ENCODE measurements around the gene TMEM119.

Gene TMEM119

DNA sequence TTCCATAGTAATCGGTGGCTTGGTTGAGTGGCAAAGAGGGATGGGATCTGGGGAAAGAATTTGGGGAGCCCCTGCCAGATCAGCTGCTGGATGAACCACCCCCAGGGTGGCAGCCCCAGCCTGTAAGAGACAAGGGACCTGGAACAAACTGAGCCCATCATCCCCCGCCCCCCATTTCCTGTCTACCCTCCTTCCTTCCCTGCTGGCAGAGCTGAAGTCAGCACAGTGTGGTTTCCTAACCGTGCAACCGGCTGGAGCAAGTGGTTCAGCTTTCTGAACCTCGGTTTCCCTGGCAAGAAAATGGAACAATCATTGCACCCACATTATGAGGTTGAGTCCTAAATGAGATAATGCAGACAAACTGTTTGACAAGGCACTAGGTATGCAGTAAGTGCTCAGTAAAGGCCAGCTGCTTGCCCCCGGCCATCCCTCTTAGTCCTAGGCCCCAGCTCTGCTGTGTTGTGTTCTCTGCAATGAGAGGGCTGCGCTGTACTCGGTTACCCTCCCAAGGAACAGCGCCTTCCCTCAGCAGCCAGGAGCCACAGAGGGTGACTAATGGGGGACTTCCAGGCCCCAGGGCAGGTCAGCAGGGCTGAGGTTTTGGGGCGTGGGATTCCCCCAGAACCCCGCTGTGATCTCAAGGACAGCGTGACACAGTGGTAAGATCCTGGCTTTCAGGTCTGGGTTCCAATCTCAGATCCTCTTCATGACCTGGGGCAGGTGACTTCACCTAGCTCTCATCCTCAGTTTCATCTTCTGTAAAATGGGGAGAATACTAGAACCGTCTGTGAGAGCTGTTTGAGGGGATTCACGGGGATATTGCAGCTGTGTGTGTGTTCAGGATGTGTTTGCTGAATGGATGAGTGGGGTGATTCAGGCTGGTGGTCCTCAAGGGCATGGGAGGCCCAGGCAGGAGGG, 19.3 kb upstream of the TMEM119 start:
- intact Hi-C loops (cut with micrococcal nuclease), result loop anchor here (10.0 kb wide), 1 partner anchor 478 kb away; the partner anchor contains the start of genes ALKBH2 and UNG
- peaks cover 78% of the 10 kb centered on the region for H3K4me1 Mint-ChIP-seq (ENCODE audit: low read depth)
- H3K27ac Mint-ChIP-seq, result peak overlapping the region; percentile 3
- peaks cover 10% of the 10 kb centered on the region for H3K9me3 Mint-ChIP-seq
- peaks cover 50% of the 10 kb centered on the region for H3K36me3 Mint-ChIP-seq (ENCODE audit: low read depth)
- H3K27me3 Mint-ChIP-seq, result no peaks in the 10 kb centered on the region
- no peak overlapping the region for H3K4me3 Mint-ChIP-seq

DNA sequence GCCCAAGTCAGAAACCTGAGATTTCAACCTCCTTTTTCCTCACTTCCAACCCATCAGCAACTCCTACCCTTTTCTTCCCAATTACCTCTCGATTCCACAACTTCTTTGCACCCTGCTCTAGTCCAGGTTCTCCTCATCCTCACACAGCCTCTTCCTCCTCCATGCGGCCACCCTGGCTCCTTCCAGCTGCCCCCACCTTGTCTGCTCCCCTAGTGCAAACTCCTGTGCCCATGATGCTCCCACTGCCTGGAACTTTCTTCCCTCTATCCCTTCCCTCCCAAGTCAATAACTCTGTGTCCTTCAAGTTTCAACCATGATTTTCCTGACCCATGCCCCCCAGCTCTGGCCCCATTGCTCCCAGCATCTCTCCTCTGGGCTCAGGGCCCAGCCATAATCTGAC, 18.5 kb upstream of the TMEM119 start:
- peaks cover 42% of the 10 kb centered on the region for H3K36me3 Mint-ChIP-seq (ENCODE audit: low read depth)
- H3K4me1 Mint-ChIP-seq (ENCODE audit: low read depth), result peaks cover 70% of the 10 kb centered on the region
- H3K4me3 Mint-ChIP-seq, result no peak overlapping the region
- H3K9me3 Mint-ChIP-seq, result peaks cover 10% of the 10 kb centered on the region
- peak overlapping the region; percentile 3 for H3K27ac Mint-ChIP-seq
- intact Hi-C loops (cut with micrococcal nuclease), result loop anchor here (10.0 kb wide), 1 partner anchor 478 kb away; the partner anchor contains the start of genes ALKBH2 and UNG
- no peaks in the 10 kb centered on the region for H3K27me3 Mint-ChIP-seq

DNA sequence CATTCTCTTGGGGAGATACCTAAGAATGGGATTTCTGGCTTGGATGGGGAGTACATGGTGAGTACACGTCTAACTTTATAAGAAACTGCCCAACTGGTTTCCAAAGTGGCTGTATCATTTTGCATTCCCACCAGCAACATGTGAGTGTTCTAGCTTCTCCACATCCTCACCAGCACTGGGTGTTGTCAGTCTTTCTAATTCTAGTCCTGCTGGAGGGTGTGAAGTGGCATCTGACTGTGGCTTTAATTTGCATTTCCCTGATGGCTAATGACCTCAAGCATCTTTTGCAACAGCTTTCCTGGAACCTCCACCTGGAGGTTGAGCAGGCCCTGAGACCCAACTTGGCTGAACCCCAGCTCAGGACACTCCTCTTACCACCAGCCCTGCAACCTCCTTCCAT, 18.0 kb upstream of the TMEM119 start:
- peaks cover 37% of the 10 kb centered on the region for H3K36me3 Mint-ChIP-seq (ENCODE audit: low read depth)
- intact Hi-C loops (cut with micrococcal nuclease), result loop anchor here (10.0 kb wide), 1 partner anchor 479 kb away; the partner anchor contains the start of genes ALKBH2 and UNG
- no peaks in the 10 kb centered on the region for H3K27me3 Mint-ChIP-seq
- peak overlapping the region; percentile 3 for H3K27ac Mint-ChIP-seq
- peaks cover 65% of the 10 kb centered on the region for H3K4me1 Mint-ChIP-seq (ENCODE audit: low read depth)
- H3K4me3 Mint-ChIP-seq, result no peak overlapping the region
- H3K9me3 Mint-ChIP-seq, result peaks cover 10% of the 10 kb centered on the region

DNA sequence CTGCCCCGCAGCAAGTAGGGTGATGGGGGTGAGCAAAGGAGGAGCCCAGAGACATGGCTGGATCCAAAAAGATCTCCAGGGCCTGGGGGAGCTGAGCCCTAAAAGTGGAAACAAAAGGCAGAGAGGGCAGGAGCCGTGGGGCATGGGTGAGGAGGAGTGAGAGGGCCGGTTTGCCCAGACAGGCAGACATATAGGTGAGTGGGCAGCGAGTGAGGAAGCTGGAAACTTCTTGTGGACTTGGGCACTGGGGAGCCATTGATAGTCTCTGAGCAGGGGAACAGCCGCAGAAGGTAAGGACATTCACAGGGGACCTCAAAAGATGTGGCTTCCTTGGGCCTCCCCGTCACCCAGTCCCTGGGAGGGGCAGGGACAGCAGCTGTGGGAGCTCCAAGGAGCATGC, 16.8 kb upstream of the TMEM119 start:
- Mint-ChIP-seq H3K4me1 (ENCODE audit: low read depth) (peaks cover 59% of the 10 kb centered on the region), H3K36me3 (ENCODE audit: low read depth) (peaks cover 25% of the 10 kb centered on the region), H3K9me3 (peaks cover 10% of the 10 kb centered on the region), H3K4me3 (no peak overlapping the region), H3K27ac (peak overlapping the region; percentile 57), H3K27me3 (peaks cover 9% of the 10 kb centered on the region)
- intact Hi-C loops (cut with micrococcal nuclease), result loop anchor here (10.0 kb wide), 1 partner anchor 480 kb away; the partner anchor contains the start of genes ALKBH2 and UNG

DNA sequence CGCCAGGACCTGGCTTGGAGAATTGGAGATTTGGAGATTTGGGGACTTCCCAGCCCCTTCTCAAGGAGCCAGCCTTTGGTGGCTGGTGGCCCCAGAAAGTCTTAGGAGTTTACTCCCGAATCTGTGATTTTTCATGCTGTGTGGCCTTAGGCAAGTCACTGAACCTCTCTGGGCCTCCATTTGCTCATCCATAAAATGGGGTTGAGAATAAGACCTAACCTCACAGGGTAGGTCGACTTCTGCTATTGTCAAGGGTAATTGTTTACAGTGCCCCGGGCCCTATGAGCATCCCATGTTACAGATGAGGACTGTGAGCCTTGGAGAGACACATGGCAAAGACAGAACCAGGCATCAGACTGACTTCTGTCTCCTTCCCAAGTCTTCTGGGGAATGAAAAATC, 16.2 kb upstream of the TMEM119 start:
- H3K9me3 Mint-ChIP-seq, result peaks cover 10% of the 10 kb centered on the region
- peaks cover 54% of the 10 kb centered on the region for H3K4me1 Mint-ChIP-seq (ENCODE audit: low read depth)
- H3K27me3 Mint-ChIP-seq, result peaks cover 15% of the 10 kb centered on the region
- intact Hi-C loops (cut with micrococcal nuclease), result loop anchor here (10.0 kb wide), 1 partner anchor 481 kb away; the partner anchor contains the start of genes ALKBH2 and UNG
- H3K27ac Mint-ChIP-seq, result peak overlapping the region; percentile 57
- no peak overlapping the region for H3K4me3 Mint-ChIP-seq
- H3K36me3 Mint-ChIP-seq (ENCODE audit: low read depth), result peaks cover 20% of the 10 kb centered on the region

DNA sequence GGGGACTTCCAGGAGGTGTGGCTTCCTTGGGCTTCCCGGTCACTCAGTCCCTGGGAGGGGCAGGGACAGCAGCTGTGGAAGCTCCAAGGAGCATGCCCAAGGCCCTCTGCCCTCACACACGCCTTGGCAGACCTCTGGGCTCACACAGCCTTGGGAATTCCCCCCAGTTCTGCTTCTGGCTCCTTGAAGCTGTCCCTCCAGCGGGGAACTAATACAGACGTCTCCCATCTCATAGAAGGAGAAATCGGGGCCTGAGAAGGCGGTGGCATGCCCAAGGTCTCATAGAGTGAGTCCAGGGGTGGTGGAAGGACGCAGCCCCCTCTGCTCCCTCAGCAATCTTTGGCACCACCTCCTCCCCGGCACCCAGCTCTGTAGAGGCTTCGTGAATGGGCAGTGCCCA, 15.7 kb upstream of the TMEM119 start:
- peaks cover 10% of the 10 kb centered on the region for H3K9me3 Mint-ChIP-seq
- peaks cover 20% of the 10 kb centered on the region for H3K36me3 Mint-ChIP-seq (ENCODE audit: low read depth)
- intact Hi-C loops (cut with micrococcal nuclease), result loop anchor here (10.0 kb wide), 1 partner anchor 481 kb away; the partner anchor contains the start of genes ALKBH2 and UNG
- H3K4me1 Mint-ChIP-seq (ENCODE audit: low read depth), result peaks cover 50% of the 10 kb centered on the region
- peak overlapping the region; percentile 57 for H3K27ac Mint-ChIP-seq
- H3K4me3 Mint-ChIP-seq, result no peak overlapping the region
- H3K27me3 Mint-ChIP-seq, result peaks cover 18% of the 10 kb centered on the region

DNA sequence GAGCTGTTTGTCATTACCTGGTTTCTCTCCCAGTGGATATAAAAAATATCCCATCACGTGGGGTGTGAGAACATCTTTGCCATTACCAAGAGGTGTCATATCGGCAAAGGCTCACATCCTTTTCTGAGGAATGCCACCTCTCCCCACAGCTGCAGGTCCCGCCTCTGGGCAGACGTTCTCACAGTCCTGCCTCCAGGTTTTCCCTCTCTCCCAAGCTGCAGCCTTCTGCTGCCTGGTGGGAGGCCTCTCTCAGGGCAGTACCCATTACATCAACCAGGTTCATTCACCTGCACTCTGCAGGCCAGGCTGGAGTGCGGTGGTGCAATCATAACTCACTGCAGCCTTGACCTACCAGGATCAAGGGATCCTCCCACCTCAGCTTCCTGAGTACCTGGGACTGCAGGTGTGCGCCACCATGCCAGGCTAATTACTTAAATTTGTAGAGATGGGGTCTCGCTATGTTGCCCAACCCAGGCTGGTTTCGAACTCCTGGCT, 15.0 kb upstream of the TMEM119 start:
- no peak overlapping the region for H3K4me3 Mint-ChIP-seq
- intact Hi-C loops (cut with micrococcal nuclease), result loop anchor here (1.0 to 10.0 kb wide), 2 partner anchors 190 to 482 kb away; partner anchors contain the start of genes ALKBH2 and UNG
- H3K9me3 Mint-ChIP-seq, result peaks cover 10% of the 10 kb centered on the region
- H3K36me3 Mint-ChIP-seq (ENCODE audit: low read depth), result peaks cover 20% of the 10 kb centered on the region
- H3K27ac Mint-ChIP-seq, result peak overlapping the region; percentile 57
- H3K27me3 Mint-ChIP-seq, result peaks cover 20% of the 10 kb centered on the region
- H3K4me1 Mint-ChIP-seq (ENCODE audit: low read depth), result peaks cover 43% of the 10 kb centered on the region

DNA sequence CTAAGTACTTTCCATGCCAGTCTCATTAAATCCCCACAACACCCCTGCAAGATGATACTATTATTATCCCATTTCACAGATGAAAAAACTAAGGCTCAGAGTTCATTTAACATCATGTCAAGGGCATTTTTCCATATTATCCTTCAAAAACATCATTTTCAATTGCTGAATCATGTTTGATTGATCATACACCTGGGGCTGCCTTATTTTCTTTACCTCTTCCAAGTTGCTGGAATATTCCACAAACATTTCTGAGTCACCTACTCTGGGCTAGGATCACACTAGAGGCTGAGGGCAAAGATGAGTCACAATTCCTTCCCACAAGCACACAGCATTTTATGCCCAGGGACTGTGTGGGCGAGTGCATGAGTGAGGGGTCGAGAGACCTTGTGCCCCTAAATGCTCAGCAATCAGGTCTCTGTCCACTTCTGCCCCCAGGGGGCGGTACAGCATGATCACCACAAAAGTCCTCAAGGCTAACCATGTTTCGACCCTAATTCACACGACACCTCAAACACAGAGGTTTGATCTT, 14.1 kb upstream of the TMEM119 start:
- peaks cover 23% of the 10 kb centered on the region for H3K27me3 Mint-ChIP-seq
- no peak overlapping the region for H3K27ac Mint-ChIP-seq
- peaks cover 10% of the 10 kb centered on the region for H3K9me3 Mint-ChIP-seq
- peaks cover 34% of the 10 kb centered on the region for H3K4me1 Mint-ChIP-seq (ENCODE audit: low read depth)
- no peak overlapping the region for H3K4me3 Mint-ChIP-seq
- peaks cover 11% of the 10 kb centered on the region for H3K36me3 Mint-ChIP-seq (ENCODE audit: low read depth)
- intact Hi-C loops (cut with micrococcal nuclease), result loop anchor here (1.0 to 10.0 kb wide), 2 partner anchors 191 to 483 kb away; partner anchors contain the start of genes ALKBH2 and UNG

DNA sequence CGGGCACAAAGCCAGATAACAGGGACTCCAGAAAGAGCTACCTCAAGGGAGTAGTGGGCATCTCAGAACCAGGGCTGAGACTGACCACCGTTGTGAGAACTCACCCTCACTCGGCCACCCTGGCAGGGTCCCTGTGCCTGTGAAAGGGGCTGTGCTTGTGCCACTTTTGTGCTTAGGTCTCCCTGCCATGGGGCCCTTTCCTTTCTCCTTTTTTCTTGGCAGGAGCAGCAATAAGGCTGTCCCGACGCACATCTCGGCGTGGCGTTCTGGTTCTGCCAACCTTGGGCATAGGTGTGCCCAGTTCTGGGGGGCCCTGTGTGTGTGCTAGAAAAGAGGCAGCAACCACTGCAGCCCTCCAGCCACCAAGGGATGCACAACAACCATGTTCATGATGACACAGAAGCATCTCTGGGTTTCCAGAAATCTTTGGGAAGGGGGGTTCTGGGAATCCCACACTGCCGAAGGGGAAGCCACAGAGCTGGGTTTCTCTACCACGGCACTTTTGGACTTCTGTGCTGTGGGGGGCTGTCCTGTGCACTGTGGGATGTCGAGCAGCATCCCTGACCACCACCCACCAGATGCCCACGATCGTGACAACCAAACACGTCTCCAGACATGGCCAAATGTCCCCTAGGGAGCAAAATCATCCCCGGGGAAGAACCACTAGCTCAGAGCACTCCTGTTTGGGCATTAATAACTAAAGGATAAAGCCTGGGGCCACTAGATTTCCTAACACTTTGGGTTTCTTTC, 13.1 kb upstream of the TMEM119 start:
- intact Hi-C loops (cut with micrococcal nuclease), result loop anchor here (10.0 kb wide), 1 partner anchor 484 kb away; the partner anchor contains the start of genes ALKBH2 and UNG
- Mint-ChIP-seq H3K27me3 (peaks cover 23% of the 10 kb centered on the region), H3K27ac (no peak overlapping the region), H3K9me3 (peaks cover 3% of the 10 kb centered on the region), H3K36me3 (ENCODE audit: low read depth) (peaks cover 2% of the 10 kb centered on the region), H3K4me3 (no peak overlapping the region), H3K4me1 (ENCODE audit: low read depth) (peaks cover 25% of the 10 kb centered on the region)

DNA sequence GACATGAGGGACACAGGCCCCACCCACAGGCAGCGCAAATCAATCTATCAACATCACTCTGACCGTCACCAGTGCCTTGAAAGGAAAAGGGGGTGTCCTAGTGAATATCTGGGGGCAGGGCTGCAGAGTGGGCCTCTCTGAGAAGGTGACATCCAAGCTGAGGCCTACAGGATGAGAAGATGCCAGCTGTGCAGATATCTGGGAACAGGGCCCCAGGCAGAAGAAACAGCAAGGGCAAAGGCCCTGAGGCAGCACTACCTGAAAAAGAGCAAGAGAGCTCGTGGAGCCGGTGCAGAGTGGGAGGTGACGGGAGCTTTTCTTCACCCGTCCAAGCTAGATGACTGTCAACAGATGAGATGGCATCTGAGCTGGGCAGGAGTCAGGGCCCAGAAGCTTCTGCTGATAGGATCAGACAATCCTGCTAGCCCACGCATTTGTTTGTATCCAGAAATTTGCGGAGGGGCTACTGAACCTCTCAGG, 12.5 kb upstream of the TMEM119 start:
- intact Hi-C loops (cut with micrococcal nuclease), result loop anchor here (10.0 kb wide), 1 partner anchor 484 kb away; the partner anchor contains the start of genes ALKBH2 and UNG
- Mint-ChIP-seq H3K27ac (no peak overlapping the region), H3K4me3 (no peak overlapping the region), H3K27me3 (peaks cover 23% of the 10 kb centered on the region), H3K36me3 (ENCODE audit: low read depth) (no peaks in the 10 kb centered on the region), H3K4me1 (ENCODE audit: low read depth) (peaks cover 28% of the 10 kb centered on the region), H3K9me3 (no peaks in the 10 kb centered on the region)

DNA sequence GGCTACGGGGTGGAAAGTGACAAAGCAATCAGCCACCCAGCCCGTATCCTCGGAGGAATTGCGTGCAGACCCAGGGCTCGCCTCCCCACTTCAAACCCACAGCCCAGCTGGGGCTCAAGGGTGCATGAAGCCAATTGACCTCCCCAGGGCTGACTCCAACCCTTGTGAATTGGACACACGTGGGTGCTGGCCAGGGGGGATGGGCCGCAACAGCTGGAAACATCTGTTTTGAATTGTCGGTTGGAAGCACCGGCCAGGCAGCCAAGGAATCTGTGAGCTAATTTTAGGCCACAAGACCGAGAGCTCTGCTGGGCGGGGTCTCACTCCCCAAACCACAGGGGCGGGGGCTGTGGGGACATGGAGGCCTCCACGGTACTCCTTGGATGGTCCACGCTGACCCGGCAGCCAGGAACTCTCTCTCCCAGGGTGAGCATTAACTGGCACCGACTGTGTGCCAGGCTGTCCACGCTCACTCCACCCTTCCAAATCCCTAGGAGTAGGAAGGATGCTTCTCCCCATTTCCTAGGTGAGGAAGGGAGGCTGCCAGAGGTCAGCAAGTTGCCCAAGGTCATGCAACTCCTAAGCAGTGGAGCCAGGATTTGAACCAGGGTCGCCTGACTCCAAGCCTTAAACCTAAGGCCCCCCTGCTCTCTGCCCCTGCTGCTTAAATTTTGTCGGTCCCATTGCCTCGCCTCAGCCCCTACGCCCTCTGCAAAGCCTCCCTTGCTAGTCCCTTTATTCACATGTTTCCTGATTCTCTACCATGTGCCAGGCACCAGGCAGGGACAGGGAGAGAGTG, 11.9 kb upstream of the TMEM119 start:
- Mint-ChIP-seq H3K4me1 (ENCODE audit: low read depth) (peaks cover 24% of the 10 kb centered on the region), H3K4me3 (no peak overlapping the region), H3K9me3 (no peaks in the 10 kb centered on the region), H3K27me3 (peaks cover 24% of the 10 kb centered on the region), H3K27ac (no peak overlapping the region), H3K36me3 (ENCODE audit: low read depth) (no peaks in the 10 kb centered on the region)
- intact Hi-C loops (cut with micrococcal nuclease), result loop anchor here (10.0 kb wide), 1 partner anchor 485 kb away; the partner anchor contains the start of genes ALKBH2 and UNG

DNA sequence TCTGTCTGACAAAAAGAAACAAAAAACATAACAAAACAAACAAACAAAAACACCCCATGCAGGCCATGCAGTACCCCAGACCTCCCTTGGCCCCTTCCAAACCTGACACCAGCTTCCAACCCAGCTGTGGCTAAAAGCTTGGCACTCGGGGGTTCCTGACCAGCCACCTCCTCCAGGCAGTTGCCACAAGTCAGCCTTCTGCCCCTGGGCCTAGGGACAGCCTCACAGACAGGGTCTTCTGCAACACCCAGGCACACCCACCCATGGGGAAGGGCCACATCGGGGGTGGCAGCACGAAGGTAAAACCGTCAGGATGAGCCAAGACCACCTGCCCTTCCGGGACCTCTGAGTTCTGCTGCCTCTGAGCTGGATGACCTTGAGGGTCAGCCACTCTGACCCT, 10.7 kb upstream of the TMEM119 start:
- intact Hi-C loops (cut with micrococcal nuclease), result no loop called here
- Mint-ChIP-seq H3K9me3 (no peaks in the 10 kb centered on the region), H3K27ac (no peak overlapping the region), H3K4me3 (no peak overlapping the region), H3K4me1 (ENCODE audit: low read depth) (peaks cover 13% of the 10 kb centered on the region), H3K36me3 (ENCODE audit: low read depth) (no peaks in the 10 kb centered on the region), H3K27me3 (peaks cover 25% of the 10 kb centered on the region)

Measured in dendritic cell treated with granulocyte-macrophage colony-stimulating factor and Interleukin-4, amounts not matched to agents 40 ng/mL and 50 ng/mL, for 4 days (primary cell).